WTC11 (cell line): ENCODE data around the gene MYG1. TPM values are rescaled to one million over a fixed set of nuclear protein-coding genes. Genes with fewer than 3 reads are reported as not detected.
A peak's percentile ranks its signal among the peaks of the same experiment; 100 is the strongest.

Experiments used
- ATAC-seq: fragments of 200-7000 bp; cut with Tn5 transposase; 2 replicates; pipeline ENCODE4 v1.10.0; 2021; ENCODE audit warnings: mild to moderate bottlenecking, moderate library complexity
- CTCF ChIA-PET: fragments of 300-600 bp; sonication (Branson Sonifier 250); formaldehyde crosslinking; loops from one replicate; lab custom pipeline; 2021; ENCODE audit warnings: antibody characterized with exemption; lab: Charles Lee
- POLR2A ChIA-PET: fragments of 350-600 bp; sonication (Branson Sonifier 250); formaldehyde crosslinking; loops from one replicate; lab custom pipeline; 2021; ENCODE audit warnings: antibody characterized with exemption; lab: Charles Lee
- DNase-seq: peaks from one replicate; pipeline ENCODE4 v3.0.0; 2021; ENCODE audit warnings: low spot score
- H3K27ac Mint-ChIP-seq: 2 replicates; pipeline ENCODE4 v1.8.0; 2021; ENCODE audit warnings: mixed read lengths
- H3K27me3 Mint-ChIP-seq: 2 replicates; pipeline ENCODE4 v1.8.0; 2021; ENCODE audit warnings: low read depth, mild to moderate bottlenecking, moderate library complexity, mixed read lengths
- H3K36me3 Mint-ChIP-seq: 2 replicates; pipeline ENCODE4 v1.8.0; 2021; ENCODE audit warnings: mixed read lengths
- H3K4me1 Mint-ChIP-seq: 2 replicates; pipeline ENCODE4 v1.8.0; 2022; ENCODE audit warnings: mixed read lengths
- H3K4me3 Mint-ChIP-seq: 2 replicates; pipeline ENCODE4 v1.8.0; 2021; ENCODE audit warnings: mild to moderate bottlenecking, moderate library complexity, mixed read lengths
- H3K9me3 Mint-ChIP-seq: 2 replicates; pipeline ENCODE4 v1.8.0; 2021; ENCODE audit warnings: mixed read lengths
- ARID4B ChIP-seq: sonication (generic); formaldehyde crosslinking; IDR thresholded peaks from 2 replicates; pipeline ENCODE4 v1.8.0; 2023; ENCODE audit warnings: missing genetic modification reagents, mild to moderate bottlenecking, borderline replicate concordance
- CREM ChIP-seq: sonication (generic); formaldehyde crosslinking; IDR thresholded peaks from 2 replicates; pipeline ENCODE4 v1.8.1; 2022; ENCODE audit warnings: mild to moderate bottlenecking, missing genetic modification reagents, moderate library complexity
- CTCF ChIP-seq: fragments of 200-600 bp; IDR thresholded peaks from 2 replicates; pipeline ENCODE4 v1.8.0; 2022; ENCODE audit warnings: antibody characterized with exemption
- E2F4 ChIP-seq: sonication (generic); formaldehyde crosslinking; IDR thresholded peaks from 2 replicates; pipeline ENCODE4 v1.8.1; 2022; ENCODE audit warnings: low read depth, mild to moderate bottlenecking, moderate library complexity, missing genetic modification reagents, borderline replicate concordance
- FOXP1 ChIP-seq: sonication (generic); formaldehyde crosslinking; IDR thresholded peaks from 2 replicates; pipeline ENCODE4 v1.8.0; 2022; ENCODE audit warnings: missing genetic modification reagents, mild to moderate bottlenecking, moderate library complexity, borderline replicate concordance
- HMGXB4 ChIP-seq: sonication (generic); formaldehyde crosslinking; IDR thresholded peaks from 2 replicates; pipeline ENCODE4 v1.8.1; 2023; ENCODE audit warnings: mild to moderate bottlenecking, moderate library complexity, missing genetic modification reagents
- MYBL2 ChIP-seq: sonication (generic); formaldehyde crosslinking; IDR thresholded peaks from 2 replicates; pipeline ENCODE4 v1.8.1; 2023; ENCODE audit warnings: mild to moderate bottlenecking, moderate library complexity, missing genetic modification reagents
- NFYB ChIP-seq: sonication (generic); formaldehyde crosslinking; conservative IDR thresholded peaks from 2 replicates; pipeline ENCODE4 v1.8.0; 2022; ENCODE audit warnings: low read depth, missing genetic modification reagents
- SOX15 ChIP-seq: fragments of 250-450 bp; sonication (Bioruptor Pico); IDR thresholded peaks from 2 replicates; pipeline ENCODE4 v1.9.0; 2021; ENCODE audit warnings: mild to moderate bottlenecking
- SP1 ChIP-seq: sonication (generic); formaldehyde crosslinking; conservative IDR thresholded peaks from 2 replicates; pipeline ENCODE4 v1.8.1; 2022; ENCODE audit warnings: missing genetic modification reagents
- TEAD1 ChIP-seq: sonication (generic); formaldehyde crosslinking; IDR thresholded peaks from 2 replicates; pipeline ENCODE4 v1.8.0; 2022; ENCODE audit warnings: mild to moderate bottlenecking, missing genetic modification reagents
- USF1 ChIP-seq: sonication (generic); formaldehyde crosslinking; IDR thresholded peaks from 2 replicates; pipeline ENCODE4 v1.8.0; 2022; ENCODE audit warnings: mild to moderate bottlenecking, missing genetic modification reagents
- ZMAT4 ChIP-seq: fragments of 250-450 bp; sonication (Bioruptor Pico); IDR thresholded peaks from 2 replicates; pipeline ENCODE4 v1.9.0; 2021; ENCODE audit warnings: mild to moderate bottlenecking
- ZNF121 ChIP-seq: sonication (generic); formaldehyde crosslinking; IDR thresholded peaks from 2 replicates; pipeline ENCODE4 v1.8.0; 2023; ENCODE audit warnings: missing genetic modification reagents
- ZNF232 ChIP-seq: sonication (generic); formaldehyde crosslinking; IDR thresholded peaks from 2 replicates; pipeline ENCODE4 v1.8.0; 2022; ENCODE audit warnings: mild to moderate bottlenecking, missing genetic modification reagents
- ZNF425 ChIP-seq: fragments of 250-450 bp; sonication (Bioruptor Pico); conservative IDR thresholded peaks from 2 replicates; pipeline ENCODE4 v1.9.0; 2021; ENCODE audit warnings: mild to moderate bottlenecking
- ZNF671 ChIP-seq: fragments of 250-450 bp; sonication (Bioruptor Pico); IDR thresholded peaks from 2 replicates; pipeline ENCODE4 v1.8.0; 2021; ENCODE audit warnings: mild to moderate bottlenecking
- total RNA-seq: library from RNA; stranded (reverse); gene quantifications from 3 replicates; pipeline ENCODE4 v1.2.3, GENCODE V29; 2021

The MYG1 gene
- total RNA-seq, 1 experiment from 2014 or later, result 93.1 TPM

- TF ChIP-seq CTCF (peak; percentile 26; the same call in 1 of the 2 replicates), MYBL2 (CRISPR knock-in tag) (peak; percentile 98), USF1 (CRISPR knock-in tag) (peak; percentile 47; the same call in 1 of the 2 replicates), ZNF121 (CRISPR knock-in tag) (peak; percentile 88; the same call in 1 of the 2 replicates), ZMAT4 (no peak), SP1 (CRISPR knock-in tag) (0 out of 2 replicates have a peak, but pooled peaks have one; percentile 33), E2F4 (peak; percentile 91), ZNF671 (CRISPR knock-in tag) (no peak)
These were observed 31.4 kb upstream of the MYG1 start, which contains the start of gene ESPL1 (continued) for GRCh38 chr12:53267999-53268629.

GRCh38 chr12:53268630-53269562 lies 30.6 kb upstream of the MYG1 start:
- Mint-ChIP-seq H3K4me1 (peaks cover 29% of the 10 kb centered on the region), H3K4me3 (peak overlapping the region; percentile 100), H3K9me3 (no peaks in the 10 kb centered on the region), H3K36me3 (peaks cover 24% of the 10 kb centered on the region), H3K27me3 (no peaks in the 10 kb centered on the region; the same call in 1 of the 2 replicates), H3K27ac (peak overlapping the region; percentile 53)
- DNase-seq, result no peak
- ChIA-PET POLR2A (interaction anchor here (1.8 to 3.5 kb wide), 3 partner anchors 26 to 55 kb away, joined by 4 to 13 read pairs (median 12); partner anchors contain the start of genes MYG1 and PFDN5), CTCF (interaction anchor here (0.6 to 11.3 kb wide), 27 partner anchors 11 to 933 kb away, joined by 3 to 333 read pairs (median 6); partner anchors contain the start of genes AAAS, CSAD, ITGB7 and MYG1)
- ATAC-seq, result peak; percentile 10
- TF ChIP-seq ARID4B (CRISPR knock-in tag) (no peak), CREM (no peak), ZNF425 (no peak), FOXP1 (CRISPR knock-in tag) (no peak), TEAD1 (CRISPR knock-in tag) (no peak), SOX15 (CRISPR knock-in tag) (no peak), ZMAT4 (no peak), ZNF232 (CRISPR knock-in tag) (no peak), NFYB (no peak), HMGXB4 (CRISPR knock-in tag) (no peak)
